ENCODE results near the gene C1orf159. TPM values are rescaled to one million over a fixed set of nuclear protein-coding genes. Genes with fewer than 3 reads are reported as not detected.

C1orf159 gene
- total and polyA plus RNA-seq, 2 of the 8 experiments (the other 6 are each of a cell fraction or from before 2014, with no cell fraction given) = 10.0 to 10.9 TPM

GRCh38 chr1:1086911-1087341, 29.0 kb downstream of the C1orf159 start:
- peaks cover 0 to 2% of the 10 kb centered on the region in 2 experiments; a peak in 1 of 4 replicates for H3K9me3 ChIP-seq (ENCODE audit: insufficient read depth in 2 of 2, low read depth in 1 of 2, low read length in 1 of 2)
- no peak for DNase-seq (ENCODE audit: low read depth in 1 of 2, low spot score in 2 of 2)

More at GRCh38 chr1:1086911-1087341, 29.0 kb downstream of the C1orf159 start:
- ChIA-PET POLR2A (ENCODE audit: partially characterized antibody) (interaction anchor here (0.9 kb wide), 1 partner anchor 184 kb away, joined by 3 read pairs; no protein-coding TSS in a partner anchor), CTCF (ENCODE audit: partially characterized antibody) (interaction anchor here (0.7 to 2.4 kb wide), 6 partner anchors 23 to 178 kb away, joined by 3 to 8 read pairs (median 4); partner anchors contain the start of gene TTLL10)
- H3K4me1 ChIP-seq (replicated peaks in 1 of 4; ENCODE audit: control insufficient read depth in 3 of 4, insufficient read depth in 4 of 4, low read length in 3 of 4) = no peaks in the 10 kb centered on the region
- no peaks in the 10 kb centered on the region for H3K36me3 ChIP-seq (ENCODE audit: control insufficient read depth in 2 of 4, insufficient read depth in 4 of 4, low read length in 3 of 4)
- TF ChIP-seq SRF (IDR thresholded peaks at IDR 0.05; ENCODE audit: low read depth, low read length) = no peak
- TF ChIP-seq SP1 (IDR thresholded peaks at IDR 0.05; ENCODE audit: low read depth, low read length) = no peak
- no peak for TF ChIP-seq ATF2 (IDR thresholded peaks at IDR 0.05; ENCODE audit: low read length)
- no peak for TF ChIP-seq KDM4A (IDR thresholded peaks at IDR 0.05; ENCODE audit: low read depth, low read length, severe bottlenecking)
- TF ChIP-seq KDM1A (IDR thresholded peaks at IDR 0.05; ENCODE audit: borderline replicate concordance, low read length) = no peak
- TF ChIP-seq RBBP5 (IDR thresholded peaks at IDR 0.05; ENCODE audit: borderline replicate concordance, low read depth, low read length) = no peak
- TF ChIP-seq EP300 (IDR thresholded peaks at IDR 0.05; ENCODE audit: borderline replicate concordance in 1 of 2, low read depth in 2 of 2, low read length in 2 of 2) = no peak
- no peak for TF ChIP-seq RAD21 (IDR thresholded peaks at IDR 0.05 in 1 of 2, conservative IDR thresholded peaks at IDR 0.05 in 1 of 2; ENCODE audit: low read depth in 2 of 2, low read length in 2 of 2)
- no peak for TF ChIP-seq FOSL1 (IDR thresholded peaks at IDR 0.05; ENCODE audit: insufficient read depth, low read depth, low read length)
- no peak for TF ChIP-seq BCL11A (IDR thresholded peaks at IDR 0.05; ENCODE audit: low read depth in 2 of 2, low read length in 2 of 2)
- no peak for TF ChIP-seq CBX8 (IDR thresholded peaks at IDR 0.05; ENCODE audit: borderline replicate concordance, low read depth, low read length)
- TF ChIP-seq CREB1 (IDR thresholded peaks at IDR 0.05) = no peak
- H3K27me3 ChIP-seq (replicated peaks in 1 of 4; ENCODE audit: control insufficient read depth in 3 of 4, extremely low read depth in 1 of 4, insufficient read depth in 3 of 4, low read length in 3 of 4) = no peaks in the 10 kb centered on the region; a peak in 1 of 7 replicates
- H2AK5ac ChIP-seq (ENCODE audit: low read depth, low read length) = no peak overlapping the region
- no peak overlapping the region for H3K9ac ChIP-seq (replicated peaks in 1 of 4; ENCODE audit: extremely low read depth in 1 of 4, low read depth in 3 of 4, low read length in 3 of 4)
- H3K23ac ChIP-seq (ENCODE audit: insufficient read length) = no peak overlapping the region
- no peak overlapping the region for H2BK20ac ChIP-seq (ENCODE audit: low read length)
- no peak overlapping the region for H4K5ac ChIP-seq (ENCODE audit: insufficient read length, low read depth, low read length)
- H2BK12ac ChIP-seq (ENCODE audit: low read depth, low read length) = no peak overlapping the region
- 94% methylated on average over 16 of the region's 17 CpGs; no CpG with 5 or more reads in 1 of the 2 experiments for WGBS, 2 experiments (ENCODE audit: extremely low coverage in 1 of 2, insufficient coverage in 1 of 2, insufficient read length in 1 of 2, insufficient replicate concordance in 2 of 2, low coverage in 1 of 2, low lambda C conversion rate in 2 of 2, missing lambda C conversion rate in 1 of 2)
- no peak overlapping the region for H3K14ac ChIP-seq (ENCODE audit: insufficient read length)
- no peaks in the 10 kb centered on the region for H3K79me2 ChIP-seq (ENCODE audit: control insufficient read depth in 1 of 2, insufficient read depth in 2 of 2, low read length in 2 of 2)
- no peak overlapping the region for H3K4ac ChIP-seq (replicated peaks; ENCODE audit: insufficient read length, low read depth, low read length)
- H2AFZ ChIP-seq (ENCODE audit: low read length) = no peak overlapping the region
- no peak overlapping the region for H4K8ac ChIP-seq (ENCODE audit: extremely low read depth, insufficient read depth, low read length)
- H2BK15ac ChIP-seq (ENCODE audit: low read length) = no peak overlapping the region
- no peak for FAIRE-seq
- no peaks in the 10 kb centered on the region for H3K79me1 ChIP-seq (ENCODE audit: low read depth, low read length)
- H3K4me2 ChIP-seq (ENCODE audit: insufficient read depth in 1 of 2, low read depth in 2 of 2, low read length in 2 of 2) = no peak overlapping the region
- no peak overlapping the region for H3K27ac ChIP-seq (ENCODE audit: low read depth, low read length)
- no peak overlapping the region for H2BK120ac ChIP-seq (replicated peaks; ENCODE audit: low read depth, low read length)
- H3K23me2 ChIP-seq (ENCODE audit: low read depth, low read length) = no peaks in the 10 kb centered on the region
- no peak overlapping the region for H4K91ac ChIP-seq (replicated peaks; ENCODE audit: insufficient read length, low read length)
- peaks cover 0 to 3% of the 10 kb centered on the region in 2 experiments for H4K20me1 ChIP-seq (replicated peaks in 1 of 2; ENCODE audit: control insufficient read depth in 1 of 2, insufficient read depth in 2 of 2, low read length in 2 of 2)
- no peak overlapping the region for H3K56ac ChIP-seq (replicated peaks; ENCODE audit: insufficient read length, low read depth, low read length)
- H3K4me3 ChIP-seq (ENCODE audit: extremely low read depth in 1 of 4, insufficient read depth in 2 of 4, low read depth in 3 of 4, low read length in 4 of 4) = no peak overlapping the region
- H2BK5ac ChIP-seq (ENCODE audit: low read depth, low read length) = no peak overlapping the region; the same call in 1 of the 2 replicates
- H3K18ac ChIP-seq (ENCODE audit: extremely low read depth, low read length) = peak overlapping the region; percentile 19; the same call in 1 of the 2 replicates

All from H1 (cell line).